Testis (tissue), 2 donors: ENCODE results near the gene DISC1.

Source experiments
- CTCF ChIP-seq, 3 experiments: fragments of 450-650 bp in 2 of 3; fragments of 200-600 bp in 1 of 3; sonication (generic) in 1 of 3; IDR thresholded peaks; one replicate each; pipeline ENCODE4 v1.5.1; 2016 to 2019; ENCODE audit warnings: antibody characterized with exemption in 3 of 3, mild to moderate bottlenecking in 2 of 3, moderate library complexity in 1 of 3
- POLR2A ChIP-seq: fragments of 450-650 bp; IDR thresholded peaks from one replicate; pipeline ENCODE4 v1.6.1; 2017; ENCODE audit warnings: antibody characterized with exemption, mild to moderate bottlenecking, moderate library complexity

GRCh38 chr1:231829332-231829731, 202.7 kb downstream of the DISC1 start:
- TF ChIP-seq CTCF (IDR thresholded peaks at IDR 0.05): no peak
- TF ChIP-seq POLR2A: no peak
